Mesothelial cell of epicardium (in vitro differentiated cells): Measurements from ENCODE around the gene TMEM254. TPM values are rescaled to one million over a fixed set of nuclear protein-coding genes. Genes with fewer than 3 reads are reported as not detected.
"Not testable (repeated sequence)": the region's sequence is repeated elsewhere in the genome, so short reads cannot be mapped to it uniquely, and the experiment has no call there.

Experiments used
- DNase-seq, 2 experiments: peaks; one replicate each; pipeline ENCODE4 v3.0.0; 2021; ENCODE audit warnings: low spot score in 2 of 2; ENCODE audit not compliant: unreplicated experiment in 2 of 2
- H3K27ac Mint-ChIP-seq: 2 replicates; pipeline ENCODE4 v1.8.0; 2021; ENCODE audit warnings: mixed read lengths
- H3K27me3 Mint-ChIP-seq: 2 replicates; pipeline ENCODE4 v1.8.0; 2021; ENCODE audit warnings: low read depth, mixed read lengths
- H3K36me3 Mint-ChIP-seq: 2 replicates; pipeline ENCODE4 v1.8.0; 2021; ENCODE audit warnings: mixed read lengths
- H3K4me1 Mint-ChIP-seq: 2 replicates; pipeline ENCODE4 v1.8.0; 2021; ENCODE audit warnings: mixed read lengths
- H3K4me3 Mint-ChIP-seq: 2 replicates; pipeline ENCODE4 v1.8.0; 2021; ENCODE audit warnings: mild to moderate bottlenecking, moderate library complexity, mixed read lengths
- H3K9me3 Mint-ChIP-seq: 2 replicates; pipeline ENCODE4 v1.8.0; 2021; ENCODE audit warnings: mixed read lengths
- total RNA-seq: library from RNA; stranded (reverse); gene quantifications from 3 replicates; pipeline ENCODE4 v1.2.1, GENCODE V29; 2021
- TF ChIP-seq, protein P1 (sequence below): fragments of 200-600 bp; sonication (generic); IDR thresholded peaks from one replicate; pipeline ENCODE4 v1.5.0; 2021; ENCODE audit warnings: antibody characterized with exemption; ENCODE audit not compliant: unreplicated experiment

Gene TMEM254
- total RNA-seq, 1 donor from 2014 or later: 26.1 TPM

DNA sequence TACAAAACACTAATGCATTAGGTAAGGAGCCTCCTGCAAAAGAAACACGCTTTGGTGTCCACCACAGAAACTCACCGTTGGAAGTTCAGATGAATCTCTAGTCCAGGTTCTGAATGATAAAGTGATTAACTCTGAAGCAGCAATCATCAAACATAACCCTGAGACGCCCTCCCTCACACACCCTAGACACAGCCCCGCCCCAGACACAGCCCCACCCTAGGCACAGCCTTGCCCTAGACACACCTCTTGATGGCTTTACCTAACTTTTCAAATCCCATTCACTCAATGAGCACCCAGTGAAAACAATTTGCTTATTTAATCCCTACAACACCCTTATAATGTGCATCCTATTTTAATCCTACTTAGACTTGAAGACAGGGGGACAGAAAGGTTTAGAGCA is 21.3 kb upstream of the TMEM254 start:
- Mint-ChIP-seq H3K27me3 (no peaks in the 10 kb centered on the region), H3K27ac (no peak overlapping the region)
- no peak for DNase-seq

DNA sequence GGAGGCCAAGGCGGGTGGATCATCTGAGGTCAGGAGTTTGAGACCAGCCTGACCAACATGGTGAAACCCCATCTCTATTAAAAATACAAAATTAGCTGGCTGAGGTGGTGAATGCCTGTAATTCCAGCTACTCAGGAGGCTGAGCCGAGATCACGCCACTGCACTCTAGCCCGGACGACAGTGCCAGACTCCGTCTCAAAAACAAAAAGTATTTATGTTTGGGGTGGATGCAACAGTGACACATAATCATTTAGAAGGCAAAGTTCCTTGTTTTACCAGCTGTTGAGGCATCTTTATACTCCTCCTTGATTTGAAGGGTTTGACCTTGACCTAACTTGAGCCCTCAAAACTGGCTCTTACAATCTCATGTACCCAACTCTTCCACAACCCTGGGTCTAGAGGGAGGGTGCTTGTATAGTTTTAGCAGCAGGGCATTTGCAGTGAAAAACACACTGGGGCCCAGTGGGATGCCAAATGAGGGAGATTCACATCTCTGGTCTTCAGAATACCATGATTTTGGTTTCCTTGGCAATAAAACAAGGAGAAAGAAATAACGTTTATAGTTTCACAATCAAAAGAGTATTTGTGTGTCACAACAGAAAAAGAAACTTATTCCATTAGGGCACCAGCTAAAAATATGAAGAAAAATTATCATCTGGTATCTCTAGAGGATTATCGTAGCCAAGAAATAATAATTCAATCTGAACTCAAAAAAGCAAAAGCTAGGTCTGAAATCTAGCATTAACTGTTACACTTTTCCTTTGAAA is 14.2 kb upstream of the TMEM254 start:
- Mint-ChIP-seq H3K27ac (no peak overlapping the region), H3K36me3 (no peaks in the 10 kb centered on the region), H3K4me3 (no peak overlapping the region), H3K4me1 (no peaks in the 10 kb centered on the region), H3K9me3 (peaks cover 7% of the 10 kb centered on the region), H3K27me3 (no peaks in the 10 kb centered on the region)
- no peak for DNase-seq
- TF ChIP-seq, protein P1, sequence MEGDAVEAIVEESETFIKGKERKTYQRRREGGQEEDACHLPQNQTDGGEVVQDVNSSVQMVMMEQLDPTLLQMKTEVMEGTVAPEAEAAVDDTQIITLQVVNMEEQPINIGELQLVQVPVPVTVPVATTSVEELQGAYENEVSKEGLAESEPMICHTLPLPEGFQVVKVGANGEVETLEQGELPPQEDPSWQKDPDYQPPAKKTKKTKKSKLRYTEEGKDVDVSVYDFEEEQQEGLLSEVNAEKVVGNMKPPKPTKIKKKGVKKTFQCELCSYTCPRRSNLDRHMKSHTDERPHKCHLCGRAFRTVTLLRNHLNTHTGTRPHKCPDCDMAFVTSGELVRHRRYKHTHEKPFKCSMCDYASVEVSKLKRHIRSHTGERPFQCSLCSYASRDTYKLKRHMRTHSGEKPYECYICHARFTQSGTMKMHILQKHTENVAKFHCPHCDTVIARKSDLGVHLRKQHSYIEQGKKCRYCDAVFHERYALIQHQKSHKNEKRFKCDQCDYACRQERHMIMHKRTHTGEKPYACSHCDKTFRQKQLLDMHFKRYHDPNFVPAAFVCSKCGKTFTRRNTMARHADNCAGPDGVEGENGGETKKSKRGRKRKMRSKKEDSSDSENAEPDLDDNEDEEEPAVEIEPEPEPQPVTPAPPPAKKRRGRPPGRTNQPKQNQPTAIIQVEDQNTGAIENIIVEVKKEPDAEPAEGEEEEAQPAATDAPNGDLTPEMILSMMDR: no peak

More for the DNA sequence above, 21.3 kb upstream of the TMEM254 start:
- TF ChIP-seq, protein P1: no peak
- Mint-ChIP-seq H3K4me1 (no peaks in the 10 kb centered on the region), H3K4me3 (no peak overlapping the region), H3K9me3 (no peaks in the 10 kb centered on the region), H3K36me3 (no peaks in the 10 kb centered on the region)

DNA sequence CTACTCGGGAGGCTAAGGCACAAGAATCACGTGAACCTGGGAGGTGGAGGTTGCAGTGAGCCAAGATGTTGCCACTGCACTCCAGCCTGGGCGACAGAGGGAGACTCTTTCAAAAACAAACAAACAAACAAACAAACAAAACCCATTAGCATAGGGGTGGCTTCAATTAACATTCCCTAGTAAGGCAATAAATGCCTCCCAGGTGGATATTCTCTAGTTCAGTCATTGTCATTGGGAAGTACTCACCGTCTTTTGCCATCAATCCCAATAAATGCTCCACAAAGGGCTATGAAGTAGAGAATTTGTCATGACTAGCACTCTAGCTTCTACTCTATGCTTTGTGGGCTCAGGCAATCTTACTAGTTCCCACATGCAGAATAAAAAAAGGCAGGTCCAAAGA is 11.7 kb upstream of the TMEM254 start:
- H3K27me3 Mint-ChIP-seq: no peaks in the 10 kb centered on the region
- DNase-seq: no peak
- no peak overlapping the region for H3K27ac Mint-ChIP-seq
- no peak overlapping the region for H3K4me3 Mint-ChIP-seq
- no peaks in the 10 kb centered on the region for H3K36me3 Mint-ChIP-seq
- TF ChIP-seq, protein P1: no peak
- H3K4me1 Mint-ChIP-seq: no peaks in the 10 kb centered on the region
- H3K9me3 Mint-ChIP-seq: peaks cover 7% of the 10 kb centered on the region

DNA sequence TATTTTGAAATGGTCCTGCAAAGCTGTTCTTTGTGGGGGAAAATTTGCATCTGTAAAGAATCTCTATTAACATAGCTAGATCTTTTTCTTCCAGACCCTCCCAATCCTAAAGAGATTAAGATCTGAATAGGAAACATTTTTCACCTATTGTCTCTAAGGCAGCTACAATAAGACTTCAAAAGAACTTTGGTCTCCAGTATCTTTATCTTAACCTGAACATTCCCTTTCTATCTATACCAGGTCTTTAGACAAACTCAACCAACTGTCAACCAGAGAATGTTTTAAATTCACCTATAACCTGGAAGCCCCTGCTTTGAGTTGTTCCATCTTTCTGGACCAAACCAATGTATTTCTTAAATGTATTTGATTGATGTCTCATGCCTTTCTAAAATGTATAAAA is 10.6 kb upstream of the TMEM254 start:
- not testable (repeated sequence) for H3K36me3 Mint-ChIP-seq, H3K27me3 Mint-ChIP-seq, H3K4me1 Mint-ChIP-seq, H3K27ac Mint-ChIP-seq, H3K9me3 Mint-ChIP-seq, DNase-seq, H3K4me3 Mint-ChIP-seq

DNA sequence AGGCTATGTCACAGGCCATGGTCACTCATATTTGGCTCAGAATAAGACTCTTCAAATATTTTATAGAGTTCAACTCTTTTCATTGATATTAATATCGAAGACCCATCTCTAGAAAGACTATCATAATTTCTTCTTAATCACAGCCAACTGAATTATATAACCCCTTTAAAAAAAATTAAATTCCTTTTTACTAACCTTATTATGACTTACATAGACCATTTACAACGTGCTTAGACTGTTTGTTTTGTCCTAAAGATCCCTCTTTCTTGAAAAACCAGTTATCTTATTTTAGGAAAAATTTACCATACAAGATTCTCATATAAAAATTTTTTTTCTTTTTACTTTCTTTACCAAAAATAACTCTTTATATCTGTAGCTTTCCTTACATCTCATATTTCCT is 10.2 kb upstream of the TMEM254 start:
- no peak overlapping the region for H3K27ac Mint-ChIP-seq
- TF ChIP-seq, protein P1: no peak
- H3K36me3 Mint-ChIP-seq: no peaks in the 10 kb centered on the region
- H3K9me3 Mint-ChIP-seq: peaks cover 7% of the 10 kb centered on the region
- DNase-seq: no peak
- H3K4me1 Mint-ChIP-seq: no peaks in the 10 kb centered on the region
- no peak overlapping the region for H3K4me3 Mint-ChIP-seq
- no peaks in the 10 kb centered on the region for H3K27me3 Mint-ChIP-seq

DNA sequence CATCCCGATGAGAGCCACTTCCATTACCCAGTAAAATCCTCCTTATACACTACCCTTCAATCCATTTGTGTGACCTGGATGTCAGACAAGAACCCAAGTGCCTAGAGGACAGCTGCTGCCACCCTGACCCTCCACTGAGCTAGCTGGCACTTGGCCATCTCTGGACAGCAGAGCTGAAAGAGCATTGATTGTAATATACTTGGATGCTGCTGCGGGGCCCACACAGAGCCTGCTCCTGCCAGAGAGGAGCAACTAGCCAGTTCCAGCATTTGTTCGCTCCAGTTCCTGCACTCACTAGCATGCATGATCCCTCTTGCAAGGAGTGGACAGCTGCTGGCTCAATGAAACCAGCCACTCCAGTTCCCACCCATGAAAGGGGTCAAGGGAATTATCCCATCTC is 8.4 kb upstream of the TMEM254 start:
- Mint-ChIP-seq H3K4me1 (no peaks in the 10 kb centered on the region), H3K4me3 (no peak overlapping the region), H3K27ac (no peak overlapping the region), H3K9me3 (peaks cover 7% of the 10 kb centered on the region), H3K27me3 (no peaks in the 10 kb centered on the region), H3K36me3 (no peaks in the 10 kb centered on the region)
- TF ChIP-seq, protein P1: no peak
- DNase-seq: no peak
